ENCODE measurements around the gene ZNF804A. TPM values are rescaled to one million over a fixed set of nuclear protein-coding genes. Genes with fewer than 3 reads are reported as not detected.

The ZNF804A gene
- total RNA-seq, 1 donor from 2014 or later, result not detected

DNA sequence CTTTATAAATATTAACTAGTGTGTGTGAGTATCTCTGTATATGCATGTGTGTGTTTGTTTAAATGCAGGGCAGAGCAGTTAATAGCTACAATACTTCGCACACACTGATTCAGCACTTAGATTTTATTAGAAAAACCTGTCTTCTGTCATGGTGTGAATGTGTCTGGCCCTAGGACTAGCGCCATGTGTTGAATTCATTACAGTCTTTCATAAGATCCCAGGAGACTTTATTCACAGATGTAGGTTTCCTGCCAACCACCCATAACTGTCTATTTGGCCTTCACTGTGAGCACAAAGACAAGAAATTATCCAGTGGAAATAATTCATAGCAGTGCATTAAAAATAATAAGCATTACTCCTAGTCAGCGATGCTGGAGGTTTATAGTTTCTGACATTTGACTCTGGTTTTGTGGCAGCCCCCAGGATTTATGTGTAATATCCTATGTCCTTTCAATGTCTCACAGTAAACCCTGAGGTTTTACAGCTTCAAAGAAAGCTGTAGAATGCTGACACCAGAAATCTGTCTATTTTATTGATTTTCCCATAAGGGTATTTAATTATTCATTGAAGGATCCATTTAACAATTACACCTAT is 93.9 kb downstream of the ZNF804A start:
- Histone ChIP-seq H3K4me3 (no peak overlapping the region), H3K4me2 (no peak overlapping the region), H3K4me1 (no peaks in the 10 kb centered on the region), H3K27ac (no peak overlapping the region), H3K36me3 (no peaks in the 10 kb centered on the region), H3K27me3 (no peaks in the 10 kb centered on the region), H3K9ac (no peak overlapping the region), H3K79me2 (ENCODE audit: low read depth) (no peaks in the 10 kb centered on the region), H3K9me3 (ENCODE audit: low read depth) (no peaks in the 10 kb centered on the region), H2AFZ (replicated peaks) (no peak overlapping the region), H3F3A (ENCODE audit: low read depth) (no peaks in the 10 kb centered on the region), H4K20me1 (ENCODE audit: low read depth) (no peaks in the 10 kb centered on the region)
- Mint-ChIP-seq H3K27ac (no peak overlapping the region), H3K27me3 (ENCODE audit: insufficient read depth, low read depth) (peaks cover 2% of the 10 kb centered on the region), H3K4me1 (peaks cover 3% of the 10 kb centered on the region), H3K9me3 (no peaks in the 10 kb centered on the region), H3K4me3 (no peak overlapping the region), H3K36me3 (no peaks in the 10 kb centered on the region)
- no peak for DNase-seq (ENCODE audit: low spot score)
- no peak for TF ChIP-seq EZH2phosphoT487 (IDR thresholded peaks at IDR 0.05)
- TF ChIP-seq, protein P1, sequence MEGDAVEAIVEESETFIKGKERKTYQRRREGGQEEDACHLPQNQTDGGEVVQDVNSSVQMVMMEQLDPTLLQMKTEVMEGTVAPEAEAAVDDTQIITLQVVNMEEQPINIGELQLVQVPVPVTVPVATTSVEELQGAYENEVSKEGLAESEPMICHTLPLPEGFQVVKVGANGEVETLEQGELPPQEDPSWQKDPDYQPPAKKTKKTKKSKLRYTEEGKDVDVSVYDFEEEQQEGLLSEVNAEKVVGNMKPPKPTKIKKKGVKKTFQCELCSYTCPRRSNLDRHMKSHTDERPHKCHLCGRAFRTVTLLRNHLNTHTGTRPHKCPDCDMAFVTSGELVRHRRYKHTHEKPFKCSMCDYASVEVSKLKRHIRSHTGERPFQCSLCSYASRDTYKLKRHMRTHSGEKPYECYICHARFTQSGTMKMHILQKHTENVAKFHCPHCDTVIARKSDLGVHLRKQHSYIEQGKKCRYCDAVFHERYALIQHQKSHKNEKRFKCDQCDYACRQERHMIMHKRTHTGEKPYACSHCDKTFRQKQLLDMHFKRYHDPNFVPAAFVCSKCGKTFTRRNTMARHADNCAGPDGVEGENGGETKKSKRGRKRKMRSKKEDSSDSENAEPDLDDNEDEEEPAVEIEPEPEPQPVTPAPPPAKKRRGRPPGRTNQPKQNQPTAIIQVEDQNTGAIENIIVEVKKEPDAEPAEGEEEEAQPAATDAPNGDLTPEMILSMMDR (IDR thresholded peaks at IDR 0.05), result no peak
- TF ChIP-seq EZH2 (IDR thresholded peaks at IDR 0.05), result no peak

DNA sequence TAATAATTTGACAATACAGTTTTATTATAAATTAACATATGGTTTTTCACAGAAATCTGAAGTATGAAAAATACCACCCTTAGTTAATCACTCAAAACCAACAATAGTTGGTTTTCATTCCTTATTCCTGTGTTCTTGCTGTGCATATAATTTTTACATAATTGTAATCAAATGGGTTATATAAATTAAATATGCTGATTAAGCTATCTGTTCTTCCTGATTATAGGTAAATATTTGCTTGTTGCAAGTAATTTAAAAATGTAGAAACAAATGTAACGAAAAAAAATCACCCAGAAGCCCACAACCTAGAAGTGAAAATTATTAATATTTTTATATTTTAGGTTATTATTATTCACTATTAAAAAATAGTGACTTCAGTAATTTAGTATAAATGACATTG is 98.3 kb downstream of the ZNF804A start:
- Histone ChIP-seq H3K9ac (no peak overlapping the region), H3K79me2 (ENCODE audit: low read depth) (no peaks in the 10 kb centered on the region), H3K27me3 (no peaks in the 10 kb centered on the region), H3F3A (ENCODE audit: low read depth) (no peaks in the 10 kb centered on the region), H2AFZ (replicated peaks) (no peak overlapping the region), H3K4me1 (no peaks in the 10 kb centered on the region), H3K36me3 (no peaks in the 10 kb centered on the region), H3K4me3 (no peak overlapping the region), H3K9me3 (ENCODE audit: low read depth) (no peaks in the 10 kb centered on the region), H3K4me2 (no peak overlapping the region), H4K20me1 (ENCODE audit: low read depth) (no peaks in the 10 kb centered on the region), H3K27ac (no peak overlapping the region)
- no peak overlapping the region for H3K27ac Mint-ChIP-seq
- TF ChIP-seq, protein P1 (IDR thresholded peaks at IDR 0.05), result no peak
- no peak for TF ChIP-seq EZH2phosphoT487 (IDR thresholded peaks at IDR 0.05)
- TF ChIP-seq EZH2 (IDR thresholded peaks at IDR 0.05), result no peak
- no peaks in the 10 kb centered on the region for H3K27me3 Mint-ChIP-seq (ENCODE audit: insufficient read depth, low read depth)
- H3K9me3 Mint-ChIP-seq, result no peaks in the 10 kb centered on the region
- DNase-seq (ENCODE audit: low spot score), result no peak
- H3K4me3 Mint-ChIP-seq, result no peak overlapping the region
- peaks cover 3% of the 10 kb centered on the region for H3K4me1 Mint-ChIP-seq
- no peaks in the 10 kb centered on the region for H3K36me3 Mint-ChIP-seq

DNA sequence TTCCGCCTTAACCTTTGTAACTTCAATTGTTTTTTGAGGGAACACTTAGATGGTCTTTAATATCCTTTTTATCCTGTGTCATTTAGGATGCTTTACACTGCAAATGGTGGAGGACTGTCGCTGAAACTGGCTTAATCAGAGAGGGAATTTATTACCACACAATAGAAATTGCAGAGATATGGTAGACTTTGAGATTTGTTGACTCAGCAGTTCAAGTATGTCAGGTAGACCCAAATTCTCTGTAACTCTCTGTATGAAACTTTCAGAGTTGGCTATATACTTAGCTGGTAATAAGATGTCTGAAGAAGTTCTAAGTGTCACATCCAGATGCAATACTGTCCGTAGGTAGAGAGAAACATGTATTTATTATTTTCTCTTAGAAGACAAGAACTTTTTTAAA is 100.1 kb downstream of the ZNF804A start:
- Histone ChIP-seq H3K4me1 (no peaks in the 10 kb centered on the region), H3K27ac (no peak overlapping the region), H4K20me1 (ENCODE audit: low read depth) (no peaks in the 10 kb centered on the region), H3K36me3 (no peaks in the 10 kb centered on the region), H2AFZ (replicated peaks) (no peak overlapping the region), H3K9me3 (ENCODE audit: low read depth) (no peaks in the 10 kb centered on the region), H3K9ac (no peak overlapping the region), H3K79me2 (ENCODE audit: low read depth) (no peaks in the 10 kb centered on the region), H3K4me3 (no peak overlapping the region), H3K4me2 (no peak overlapping the region), H3F3A (ENCODE audit: low read depth) (no peaks in the 10 kb centered on the region), H3K27me3 (no peaks in the 10 kb centered on the region)
- H3K27me3 Mint-ChIP-seq (ENCODE audit: insufficient read depth, low read depth), result no peaks in the 10 kb centered on the region
- H3K4me3 Mint-ChIP-seq, result no peak overlapping the region
- no peak for DNase-seq (ENCODE audit: low spot score)
- no peaks in the 10 kb centered on the region for H3K4me1 Mint-ChIP-seq
- H3K27ac Mint-ChIP-seq, result no peak overlapping the region
- H3K9me3 Mint-ChIP-seq, result no peaks in the 10 kb centered on the region
- TF ChIP-seq, protein P1 (IDR thresholded peaks at IDR 0.05), result no peak
- TF ChIP-seq EZH2phosphoT487 (IDR thresholded peaks at IDR 0.05), result no peak
- no peak for TF ChIP-seq EZH2 (IDR thresholded peaks at IDR 0.05)
- H3K36me3 Mint-ChIP-seq, result no peaks in the 10 kb centered on the region

All from neural progenitor cell (in vitro differentiated cells).